PC-9 (cell line): ENCODE measurements around the gene ETV3L.

Source experiments
- EZH2 ChIP-seq: fragments of 200-600 bp; sonication (generic); IDR thresholded peaks from 2 replicates; pipeline ENCODE4 v1.8.0; 2017; ENCODE audit warnings: antibody characterized with exemption, low read depth
- TF ChIP-seq, protein P1 (sequence below): fragments of 200-600 bp; sonication (generic); conservative IDR thresholded peaks from 2 replicates; pipeline ENCODE4 v1.6.1; 2017; ENCODE audit warnings: mixed run types, antibody characterized with exemption, mild to moderate bottlenecking, moderate library complexity

DNA sequence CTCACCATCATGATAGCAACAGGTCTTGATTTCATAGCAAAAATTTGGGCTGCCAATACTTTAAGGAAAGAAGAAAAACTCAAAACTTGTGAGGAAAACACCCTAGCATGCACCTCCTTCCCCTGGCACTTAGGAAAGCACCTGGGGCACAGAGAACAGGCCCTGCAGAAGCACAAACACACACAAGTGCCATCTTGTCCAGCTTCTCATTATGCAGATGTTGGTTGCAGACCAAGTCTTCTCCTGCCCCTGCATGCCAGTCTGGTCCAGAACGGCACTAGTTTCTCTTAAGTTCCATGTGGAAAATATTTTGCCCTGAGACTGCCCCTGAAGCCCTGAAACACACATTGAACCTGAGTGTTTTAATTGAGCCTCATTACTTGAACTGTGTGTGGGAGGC lies 44.9 kb upstream of the ETV3L start:
- TF ChIP-seq, protein P1, sequence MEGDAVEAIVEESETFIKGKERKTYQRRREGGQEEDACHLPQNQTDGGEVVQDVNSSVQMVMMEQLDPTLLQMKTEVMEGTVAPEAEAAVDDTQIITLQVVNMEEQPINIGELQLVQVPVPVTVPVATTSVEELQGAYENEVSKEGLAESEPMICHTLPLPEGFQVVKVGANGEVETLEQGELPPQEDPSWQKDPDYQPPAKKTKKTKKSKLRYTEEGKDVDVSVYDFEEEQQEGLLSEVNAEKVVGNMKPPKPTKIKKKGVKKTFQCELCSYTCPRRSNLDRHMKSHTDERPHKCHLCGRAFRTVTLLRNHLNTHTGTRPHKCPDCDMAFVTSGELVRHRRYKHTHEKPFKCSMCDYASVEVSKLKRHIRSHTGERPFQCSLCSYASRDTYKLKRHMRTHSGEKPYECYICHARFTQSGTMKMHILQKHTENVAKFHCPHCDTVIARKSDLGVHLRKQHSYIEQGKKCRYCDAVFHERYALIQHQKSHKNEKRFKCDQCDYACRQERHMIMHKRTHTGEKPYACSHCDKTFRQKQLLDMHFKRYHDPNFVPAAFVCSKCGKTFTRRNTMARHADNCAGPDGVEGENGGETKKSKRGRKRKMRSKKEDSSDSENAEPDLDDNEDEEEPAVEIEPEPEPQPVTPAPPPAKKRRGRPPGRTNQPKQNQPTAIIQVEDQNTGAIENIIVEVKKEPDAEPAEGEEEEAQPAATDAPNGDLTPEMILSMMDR: no peak
- no peak for TF ChIP-seq EZH2
